Peyer's patch (tissue), 4 donors: ENCODE measurements around the gene MGAT5.

ENCODE experiments used
- CTCF ChIP-seq, 6 experiments: fragments of 450-650 bp in 4 of 6; fragments of 200-600 bp in 2 of 6; sonication (generic) in 1 of 6; IDR thresholded peaks; one replicate each; pipeline ENCODE4 v1.5.1; 2017 to 2019; ENCODE audit warnings: antibody characterized with exemption in 6 of 6, mild to moderate bottlenecking in 3 of 6, moderate library complexity in 1 of 6
- POLR2A ChIP-seq, 2 donors: fragments of 450-650 bp; IDR thresholded peaks; one replicate each; pipeline ENCODE4 v1.5.1; 2017; ENCODE audit warnings: antibody characterized with exemption in 2 of 2, mild to moderate bottlenecking in 2 of 2, moderate library complexity in 2 of 2

- TF ChIP-seq CTCF (IDR thresholded peaks at IDR 0.05) (no peak), POLR2A (IDR thresholded peaks at IDR 0.05) (no peak)
Observed at GRCh38 chr2:134385195-134385594, 131.3 kb downstream of the MGAT5 start.
